GM18498 (cell line): Measurements from ENCODE around the gene KLC4.

Experiments used
- ATAC-seq: cut with Tn5 transposase; IDR thresholded peaks from one replicate; pipeline ENCODE4 v1.9.1; 2021; ENCODE audit warnings: mild to moderate bottlenecking, moderate library complexity; ENCODE audit not compliant: unreplicated experiment

The KLC4 gene

GRCh38 chr6:43120944-43121913, 61.8 kb downstream of the KLC4 start:
- ATAC-seq = no peak

GRCh38 chr6:43122146-43122545, 62.7 kb downstream of the KLC4 start:
- no peak for ATAC-seq

GRCh38 chr6:43123461-43124314, 64.3 kb downstream of the KLC4 start:
- ATAC-seq = no peak

- ATAC-seq = no peak
Measured at GRCh38 chr6:43124481-43124880, 65.0 kb downstream of the KLC4 start.
